ENCODE results near the gene MYO1E.
"Not testable (repeated sequence)": the region's sequence is repeated elsewhere in the genome, so short reads cannot be mapped to it uniquely, and the experiment has no call there.

Gene MYO1E

GRCh38 chr15:59138243-59138642, 234.4 kb downstream of the MYO1E start:
- DNase-seq (ENCODE audit: insufficient read length, low spot score) (peak; percentile 70), FAIRE-seq (peak; percentile 91)
- TF ChIP-seq SPI1 (IDR thresholded peaks at IDR 0.05; ENCODE audit: low read depth, low read length) (no peak), POU2F2 (IDR thresholded peaks at IDR 0.05; ENCODE audit: low read depth, low read length) (no peak), POLR2AphosphoS5 (IDR thresholded peaks at IDR 0.05; ENCODE audit: low read depth, low read length) (no peak), TAF1 (IDR thresholded peaks at IDR 0.05; ENCODE audit: low read depth, low read length) (no peak), PAX5 (IDR thresholded peaks at IDR 0.05; ENCODE audit: insufficient read depth, low read length, severe bottlenecking) (no peak), POLR2A (IDR thresholded peaks at IDR 0.05; ENCODE audit: low read depth, low read length) (no peak)

- no peak for TF ChIP-seq POU2F2 (IDR thresholded peaks at IDR 0.05; ENCODE audit: low read depth, low read length)
- TF ChIP-seq SPI1 (IDR thresholded peaks at IDR 0.05; ENCODE audit: low read depth, low read length): no peak
- TF ChIP-seq PAX5 (IDR thresholded peaks at IDR 0.05; ENCODE audit: insufficient read depth, low read length, severe bottlenecking): no peak
- TF ChIP-seq POLR2A (IDR thresholded peaks at IDR 0.05; ENCODE audit: low read depth, low read length): no peak
- TF ChIP-seq POLR2AphosphoS5 (IDR thresholded peaks at IDR 0.05; ENCODE audit: low read depth, low read length): no peak
- no peak for TF ChIP-seq TAF1 (IDR thresholded peaks at IDR 0.05; ENCODE audit: low read depth, low read length)
- FAIRE-seq (peak; percentile 13), DNase-seq (ENCODE audit: insufficient read length, low spot score) (no peak)
Measured at GRCh38 chr15:59137566-59137965, 235.1 kb downstream of the MYO1E start.

- no peak for FAIRE-seq
Measured at GRCh38 chr15:59133929-59134427, 238.7 kb downstream of the MYO1E start.

GRCh38 chr15:59131969-59132562, 240.6 kb downstream of the MYO1E start:
- no peak for TF ChIP-seq SPI1 (IDR thresholded peaks at IDR 0.05; ENCODE audit: low read depth, low read length)
- peak; percentile 35; the same call in 1 of the 2 replicates for TF ChIP-seq POLR2AphosphoS5 (IDR thresholded peaks at IDR 0.05; ENCODE audit: low read depth, low read length)
- DNase-seq (ENCODE audit: insufficient read length, low spot score) (no peak), FAIRE-seq (no peak)

More at GRCh38 chr15:59133929-59134427, 238.7 kb downstream of the MYO1E start:
- TF ChIP-seq PAX5 (IDR thresholded peaks at IDR 0.05; ENCODE audit: insufficient read depth, low read length, severe bottlenecking) (no peak), TAF1 (IDR thresholded peaks at IDR 0.05; ENCODE audit: low read depth, low read length) (no peak), POU2F2 (IDR thresholded peaks at IDR 0.05; ENCODE audit: low read depth, low read length) (peak; percentile 27; the same call in 1 of the 2 replicates), POLR2AphosphoS5 (IDR thresholded peaks at IDR 0.05; ENCODE audit: low read depth, low read length) (peak; percentile 29; the same call in 1 of the 2 replicates), SPI1 (IDR thresholded peaks at IDR 0.05; ENCODE audit: low read depth, low read length) (no peak), POLR2A (IDR thresholded peaks at IDR 0.05; ENCODE audit: low read depth, low read length) (peak; percentile 64)
- no peak for DNase-seq (ENCODE audit: insufficient read length, low spot score)

- no peak for TF ChIP-seq PAX5 (IDR thresholded peaks at IDR 0.05; ENCODE audit: insufficient read depth, low read length, severe bottlenecking)
- peak; percentile 3; the same call in 1 of the 2 replicates for TF ChIP-seq POLR2AphosphoS5 (IDR thresholded peaks at IDR 0.05; ENCODE audit: low read depth, low read length)
- TF ChIP-seq SPI1 (IDR thresholded peaks at IDR 0.05; ENCODE audit: low read depth, low read length): no peak
- TF ChIP-seq POLR2A (IDR thresholded peaks at IDR 0.05; ENCODE audit: low read depth, low read length): no peak
- TF ChIP-seq POU2F2 (IDR thresholded peaks at IDR 0.05; ENCODE audit: low read depth, low read length): no peak
- no peak for TF ChIP-seq TAF1 (IDR thresholded peaks at IDR 0.05; ENCODE audit: low read depth, low read length)
- DNase-seq (ENCODE audit: insufficient read length, low spot score) (no peak), FAIRE-seq (no peak)
Measured at GRCh38 chr15:59131456-59131855, 241.2 kb downstream of the MYO1E start.

GRCh38 chr15:59127255-59127654, 245.4 kb downstream of the MYO1E start:
- TF ChIP-seq SPI1 (IDR thresholded peaks at IDR 0.05; ENCODE audit: low read depth, low read length): peak; percentile 62
- FAIRE-seq; DNase-seq (ENCODE audit: insufficient read length, low spot score): not testable (repeated sequence)

GRCh38 chr15:59125683-59126082, 247.0 kb downstream of the MYO1E start:
- DNase-seq (ENCODE audit: insufficient read length, low spot score); FAIRE-seq: not testable (repeated sequence)

- no peak for FAIRE-seq
- TF ChIP-seq TAF1 (IDR thresholded peaks at IDR 0.05; ENCODE audit: low read depth, low read length): no peak
- peak; percentile 54; the same call in 1 of the 2 replicates for TF ChIP-seq POLR2AphosphoS5 (IDR thresholded peaks at IDR 0.05; ENCODE audit: low read depth, low read length)
- no peak for TF ChIP-seq POLR2A (IDR thresholded peaks at IDR 0.05; ENCODE audit: low read depth, low read length)
- no peak for TF ChIP-seq SPI1 (IDR thresholded peaks at IDR 0.05; ENCODE audit: low read depth, low read length)
- TF ChIP-seq PAX5 (IDR thresholded peaks at IDR 0.05; ENCODE audit: insufficient read depth, low read length, severe bottlenecking): no peak
- no peak for TF ChIP-seq POU2F2 (IDR thresholded peaks at IDR 0.05; ENCODE audit: low read depth, low read length)
- DNase-seq (ENCODE audit: insufficient read length, low spot score): no peak
Measured at GRCh38 chr15:59124261-59124660, 248.4 kb downstream of the MYO1E start.

- no peak for DNase-seq (ENCODE audit: insufficient read length, low spot score)
- TF ChIP-seq POLR2AphosphoS5 (IDR thresholded peaks at IDR 0.05; ENCODE audit: low read depth, low read length): no peak
- no peak for TF ChIP-seq TAF1 (IDR thresholded peaks at IDR 0.05; ENCODE audit: low read depth, low read length)
- no peak for TF ChIP-seq PAX5 (IDR thresholded peaks at IDR 0.05; ENCODE audit: insufficient read depth, low read length, severe bottlenecking)
- no peak for TF ChIP-seq SPI1 (IDR thresholded peaks at IDR 0.05; ENCODE audit: low read depth, low read length)
- no peak for TF ChIP-seq POLR2A (IDR thresholded peaks at IDR 0.05; ENCODE audit: low read depth, low read length)
- no peak for TF ChIP-seq POU2F2 (IDR thresholded peaks at IDR 0.05; ENCODE audit: low read depth, low read length)
- no peak for FAIRE-seq
Measured at GRCh38 chr15:59120937-59121336, 251.7 kb downstream of the MYO1E start.

- TF ChIP-seq POU2F2 (IDR thresholded peaks at IDR 0.05; ENCODE audit: low read depth, low read length) (no peak), TAF1 (IDR thresholded peaks at IDR 0.05; ENCODE audit: low read depth, low read length) (no peak), POLR2AphosphoS5 (IDR thresholded peaks at IDR 0.05; ENCODE audit: low read depth, low read length) (no peak), PAX5 (IDR thresholded peaks at IDR 0.05; ENCODE audit: insufficient read depth, low read length, severe bottlenecking) (no peak), POLR2A (IDR thresholded peaks at IDR 0.05; ENCODE audit: low read depth, low read length) (no peak), SPI1 (IDR thresholded peaks at IDR 0.05; ENCODE audit: low read depth, low read length) (no peak)
- DNase-seq (ENCODE audit: insufficient read length, low spot score): no peak
- FAIRE-seq: no peak
Measured at GRCh38 chr15:59119625-59120024, 253.0 kb downstream of the MYO1E start.
